Measurements from ENCODE around the gene TLL1.

GRCh38 chr4:165921546-165921945, 48.5 kb downstream of the TLL1 start:
- TF ChIP-seq, protein P1, sequence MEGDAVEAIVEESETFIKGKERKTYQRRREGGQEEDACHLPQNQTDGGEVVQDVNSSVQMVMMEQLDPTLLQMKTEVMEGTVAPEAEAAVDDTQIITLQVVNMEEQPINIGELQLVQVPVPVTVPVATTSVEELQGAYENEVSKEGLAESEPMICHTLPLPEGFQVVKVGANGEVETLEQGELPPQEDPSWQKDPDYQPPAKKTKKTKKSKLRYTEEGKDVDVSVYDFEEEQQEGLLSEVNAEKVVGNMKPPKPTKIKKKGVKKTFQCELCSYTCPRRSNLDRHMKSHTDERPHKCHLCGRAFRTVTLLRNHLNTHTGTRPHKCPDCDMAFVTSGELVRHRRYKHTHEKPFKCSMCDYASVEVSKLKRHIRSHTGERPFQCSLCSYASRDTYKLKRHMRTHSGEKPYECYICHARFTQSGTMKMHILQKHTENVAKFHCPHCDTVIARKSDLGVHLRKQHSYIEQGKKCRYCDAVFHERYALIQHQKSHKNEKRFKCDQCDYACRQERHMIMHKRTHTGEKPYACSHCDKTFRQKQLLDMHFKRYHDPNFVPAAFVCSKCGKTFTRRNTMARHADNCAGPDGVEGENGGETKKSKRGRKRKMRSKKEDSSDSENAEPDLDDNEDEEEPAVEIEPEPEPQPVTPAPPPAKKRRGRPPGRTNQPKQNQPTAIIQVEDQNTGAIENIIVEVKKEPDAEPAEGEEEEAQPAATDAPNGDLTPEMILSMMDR (IDR thresholded peaks at IDR 0.05; ENCODE audit: insufficient read depth, low read length, poor library complexity, severe bottlenecking): no peak
- TF ChIP-seq EZH2phosphoT487 (conservative IDR thresholded peaks at IDR 0.05; ENCODE audit: low read length): no peak

All from SU-DHL-6 (cell line).